CD1c-positive myeloid dendritic cell (primary cell): ENCODE measurements around the gene SIAH1.
"Not testable (repeated sequence)": the region's sequence is repeated elsewhere in the genome, so short reads cannot be mapped to it uniquely, and the experiment has no call there.

Source experiments
- DNase-seq: peaks from one replicate; pipeline ENCODE4 v3.0.0-alpha.2; 2016; ENCODE audit errors: extremely low spot score

Gene SIAH1

GRCh38 chr16:48385253-48386150 is at the start of gene SIAH1:
SIAH1 (minus strand) TSS chr16:48385413; CDS start chr16:48362428, 22,985 bp downstream.
- peak; percentile 92 for DNase-seq

GRCh38 chr16:48434653-48435317 is 49.6 kb upstream of the SIAH1 start:
- DNase-seq, result peak; percentile 61

- peak; percentile 55 for DNase-seq
These were observed 48.8 kb upstream of the SIAH1 start for GRCh38 chr16:48433850-48434530.

GRCh38 chr16:48433116-48433849 is 48.1 kb upstream of the SIAH1 start:
- no peak for DNase-seq

- DNase-seq, result peak; percentile 89
These were observed 46.9 kb upstream of the SIAH1 start for GRCh38 chr16:48432136-48432535.

- no peak for DNase-seq
These were observed 45.7 kb upstream of the SIAH1 start for GRCh38 chr16:48430890-48431289.

GRCh38 chr16:48426244-48427141 is 41.3 kb upstream of the SIAH1 start:
- no peak for DNase-seq

- no peak for DNase-seq
These were observed 37.3 kb upstream of the SIAH1 start for GRCh38 chr16:48422537-48422936.

- DNase-seq, result no peak
These were observed 36.5 kb upstream of the SIAH1 start for GRCh38 chr16:48421741-48422140.

GRCh38 chr16:48420437-48420836 is 35.2 kb upstream of the SIAH1 start:
- no peak for DNase-seq

- not testable (repeated sequence) for DNase-seq
These were observed 31.4 kb upstream of the SIAH1 start for GRCh38 chr16:48416617-48417016.

GRCh38 chr16:48413272-48413671 is 28.1 kb upstream of the SIAH1 start:
- DNase-seq, result no peak

- DNase-seq, result peak; percentile 50
These were observed 24.8 kb upstream of the SIAH1 start for GRCh38 chr16:48409839-48410632.

GRCh38 chr16:48408688-48409087 is 23.5 kb upstream of the SIAH1 start:
- DNase-seq, result peak; percentile 53

GRCh38 chr16:48405907-48406306 is 20.7 kb upstream of the SIAH1 start:
- no peak for DNase-seq

GRCh38 chr16:48405153-48405552 is 19.9 kb upstream of the SIAH1 start:
- no peak for DNase-seq

- DNase-seq, result not testable (repeated sequence)
These were observed 17.3 kb upstream of the SIAH1 start for GRCh38 chr16:48402547-48402946.

- peak; percentile 24 for DNase-seq
These were observed 10.2 kb upstream of the SIAH1 start for GRCh38 chr16:48395375-48395774.

GRCh38 chr16:48394355-48394703 is 9.1 kb upstream of the SIAH1 start:
- DNase-seq, result no peak
